NT2/D1 (cell line): ENCODE data around the gene QRICH1.

Experiments
- SUZ12 ChIP-seq: IDR thresholded peaks from 2 replicates; pipeline ENCODE4 v1.6.1; 2011; ENCODE audit not compliant: insufficient read length, insufficient read depth; ENCODE audit errors: extremely low read depth
- YY1 ChIP-seq: IDR thresholded peaks from 2 replicates; pipeline ENCODE4 v1.6.1; 2011; ENCODE audit not compliant: insufficient read length, insufficient read depth
- ZNF274 ChIP-seq: IDR thresholded peaks from 2 replicates; pipeline ENCODE4 v1.6.1; 2011; ENCODE audit warnings: mild to moderate bottlenecking, low read depth, low read length

GRCh38 chr3:49135499-49135898 is 41.6 kb upstream of the QRICH1 start:
- TF ChIP-seq YY1, result no peak
- no peak for TF ChIP-seq ZNF274
- no peak for TF ChIP-seq SUZ12
